NCI-H524 (cell line): ENCODE measurements around the gene SPHKAP.
A peak's percentile ranks its signal among the peaks of the same experiment; 100 is the strongest.
"Not testable (repeated sequence)": the region's sequence is repeated elsewhere in the genome, so short reads cannot be mapped to it uniquely, and the experiment has no call there.

Experiments used
- DNase-seq, 2 experiments: peaks; one replicate each; lab custom pipeline; 2025; lab: John Stamatoyannopoulos, UW

SPHKAP gene

DNA sequence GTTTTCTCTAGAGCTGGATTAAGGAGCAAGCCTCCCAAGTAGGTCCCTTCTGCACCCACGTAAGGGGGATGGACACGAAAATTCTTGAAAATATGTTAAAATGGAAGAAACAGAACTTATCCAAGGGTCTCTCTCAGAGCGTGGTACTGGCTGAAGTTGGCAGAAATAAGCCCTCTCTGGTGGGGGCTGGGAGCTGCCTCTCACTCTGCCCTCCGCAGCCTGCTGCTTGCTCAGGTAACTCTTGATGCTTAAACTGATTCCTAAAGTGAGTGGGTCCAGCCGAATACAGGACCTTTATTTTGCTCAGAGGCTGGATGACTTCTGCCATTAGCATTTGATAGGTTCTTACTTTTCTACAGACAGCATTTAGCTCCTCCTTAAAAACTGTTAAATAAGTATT is 78.1 kb downstream of the SPHKAP start:
- no peak for DNase-seq

DNA sequence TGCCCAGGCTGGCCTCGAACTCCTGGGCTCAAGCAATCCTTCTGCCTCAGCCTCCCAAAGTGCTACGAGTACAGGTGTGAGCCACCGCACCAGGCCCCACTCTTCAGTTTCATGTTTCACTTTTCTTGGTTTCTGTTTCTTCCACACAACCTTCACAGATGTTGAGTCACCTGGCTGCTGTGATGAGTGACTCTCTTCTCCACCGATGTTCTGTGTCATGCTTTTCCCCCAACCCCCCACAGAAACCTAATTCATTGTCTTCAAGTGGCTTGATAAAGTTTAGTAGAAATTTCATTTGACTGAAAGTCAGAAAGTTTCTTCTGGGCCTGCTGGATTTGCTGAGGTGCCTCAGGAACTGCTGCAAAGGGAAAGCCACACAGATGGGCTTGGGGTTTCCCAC is 78.5 kb downstream of the SPHKAP start:
- DNase-seq: no peak

DNA sequence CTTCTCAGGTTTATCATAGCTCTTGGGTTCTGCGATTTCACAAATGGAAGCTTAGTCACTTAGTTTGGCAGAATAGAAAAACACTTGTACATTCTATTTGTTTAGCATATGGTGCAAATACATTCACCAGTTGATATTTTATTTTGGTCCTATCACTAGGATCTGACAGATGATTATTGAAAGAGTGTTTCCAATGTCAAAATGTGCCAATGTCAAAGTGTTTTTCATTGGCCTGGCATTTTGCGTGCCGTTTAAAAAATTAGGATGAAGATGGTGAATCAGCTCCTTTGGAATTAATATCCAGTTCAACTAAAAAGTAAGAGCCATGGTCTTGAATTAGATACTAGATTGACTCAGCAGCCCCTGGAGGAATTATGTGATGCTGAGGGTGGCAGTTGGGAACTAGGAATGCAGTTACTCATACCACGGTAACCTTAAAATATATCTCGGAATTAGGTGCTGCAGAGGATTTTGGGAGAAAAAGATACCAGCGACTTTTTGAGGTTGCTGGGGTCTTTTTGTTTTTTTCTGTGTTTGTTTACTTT is 87.0 kb downstream of the SPHKAP start:
- no peak for DNase-seq

DNA sequence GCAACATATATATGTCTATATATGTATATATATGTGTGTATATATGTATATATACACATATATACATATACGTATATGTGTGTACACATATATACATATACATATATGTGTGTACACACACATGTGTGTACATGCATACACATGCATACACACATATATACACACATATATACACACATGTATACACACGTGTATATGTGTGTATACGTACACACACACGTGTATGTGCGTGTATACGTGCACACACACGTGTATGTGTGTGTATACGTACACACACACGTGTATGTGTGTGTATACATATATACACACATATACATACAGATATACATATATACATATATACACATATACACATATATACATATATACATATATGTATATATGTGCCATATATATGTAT is 89.4 kb downstream of the SPHKAP start:
- DNase-seq: no peak

DNA sequence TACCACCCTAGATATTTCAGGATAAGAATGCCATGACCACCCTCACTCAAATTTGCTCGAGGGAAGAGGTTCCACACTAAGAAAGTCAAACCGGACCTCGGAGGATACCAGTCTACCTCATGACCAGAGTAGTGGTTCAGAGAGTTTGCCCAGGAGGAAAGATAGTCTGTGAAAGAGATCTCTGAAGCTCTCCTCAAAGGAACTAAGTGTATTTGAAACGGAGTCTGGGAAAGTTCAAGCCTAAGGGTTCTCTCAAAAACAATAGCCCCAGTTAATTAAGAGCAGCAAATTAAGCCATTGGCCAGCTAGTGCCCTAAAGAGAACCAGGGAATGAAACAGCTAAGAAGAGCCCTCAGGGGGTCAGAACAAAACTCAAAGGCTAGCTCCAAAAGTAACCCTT is 94.9 kb downstream of the SPHKAP start:
- DNase-seq: no peak

DNA sequence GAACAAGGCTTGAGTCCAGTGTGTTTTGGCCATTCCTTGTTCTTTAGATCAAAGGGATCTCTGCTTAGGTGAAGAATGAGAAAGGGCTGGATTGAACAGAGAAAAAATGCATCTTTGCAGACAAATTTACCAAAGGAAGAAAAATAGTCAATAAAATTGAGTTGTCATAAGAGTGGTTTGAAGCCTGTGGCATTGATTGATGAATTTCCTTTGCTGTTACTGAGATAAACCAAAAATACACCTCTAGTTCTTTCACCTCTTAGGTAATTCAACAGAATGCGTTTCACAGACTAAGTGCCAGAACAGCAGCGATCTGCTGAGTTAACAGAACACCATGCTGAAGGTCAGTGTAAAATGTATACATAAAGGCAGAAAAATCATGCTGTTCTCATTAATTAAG is 96.8 kb downstream of the SPHKAP start:
- DNase-seq: no peak

DNA sequence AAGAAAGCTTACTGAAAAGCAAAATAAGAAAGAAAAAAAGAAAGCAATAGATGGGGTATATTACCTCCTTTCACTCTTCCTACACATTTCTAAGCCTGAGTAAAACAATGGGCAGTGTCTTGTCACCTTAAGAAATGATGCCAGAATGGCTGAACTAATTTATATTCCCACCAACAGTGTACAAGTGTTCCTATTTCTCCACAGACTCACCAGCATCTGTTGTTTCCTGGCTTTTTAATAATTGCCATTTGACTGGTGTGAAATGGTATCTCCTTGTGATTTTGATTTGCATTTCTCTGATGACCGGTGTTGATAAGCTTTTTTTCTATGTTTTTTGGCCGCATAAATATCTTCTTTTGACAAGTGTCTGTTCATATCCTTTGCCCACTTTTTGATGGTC is 98.4 kb downstream of the SPHKAP start:
- no peak for DNase-seq

DNA sequence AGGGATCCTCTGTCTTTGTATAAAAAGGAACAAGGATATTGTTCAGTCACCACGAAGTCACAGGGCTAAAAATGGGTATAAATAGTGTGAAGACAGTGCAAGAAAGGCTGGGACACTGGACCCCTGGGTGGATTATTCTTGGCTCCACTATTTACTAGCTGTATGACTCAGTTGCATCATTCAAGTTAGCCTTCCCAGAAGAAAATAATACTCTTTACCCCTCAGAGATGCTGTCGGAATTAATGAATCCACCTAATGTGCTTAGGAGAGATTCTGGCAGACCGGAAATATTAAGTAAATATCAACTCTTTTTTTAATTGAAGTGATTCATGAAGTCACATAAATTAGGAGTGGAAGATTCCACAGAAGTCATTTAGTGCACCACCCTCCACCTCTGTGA is 98.9 kb downstream of the SPHKAP start:
- no peak for DNase-seq

DNA sequence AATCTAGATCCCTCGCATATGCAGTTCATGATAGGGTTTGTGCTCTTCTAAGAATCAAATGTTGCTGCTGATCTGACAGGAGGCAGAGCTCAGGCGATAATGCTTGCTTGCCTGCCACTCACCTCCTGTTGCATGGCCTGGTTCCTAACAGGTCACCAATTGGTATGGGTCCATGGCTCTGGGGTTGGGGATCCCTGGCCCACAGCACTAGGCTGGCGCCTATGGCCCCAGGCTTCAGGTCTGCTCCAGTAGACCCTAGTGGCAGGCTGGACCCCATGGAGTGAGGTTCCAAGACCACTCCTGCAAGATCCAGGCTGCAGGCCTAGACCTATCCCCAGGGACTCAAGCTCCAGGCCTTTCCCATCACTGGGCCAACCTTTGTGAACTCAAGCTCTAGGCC is 102.3 kb downstream of the SPHKAP start:
- no peak for DNase-seq

DNA sequence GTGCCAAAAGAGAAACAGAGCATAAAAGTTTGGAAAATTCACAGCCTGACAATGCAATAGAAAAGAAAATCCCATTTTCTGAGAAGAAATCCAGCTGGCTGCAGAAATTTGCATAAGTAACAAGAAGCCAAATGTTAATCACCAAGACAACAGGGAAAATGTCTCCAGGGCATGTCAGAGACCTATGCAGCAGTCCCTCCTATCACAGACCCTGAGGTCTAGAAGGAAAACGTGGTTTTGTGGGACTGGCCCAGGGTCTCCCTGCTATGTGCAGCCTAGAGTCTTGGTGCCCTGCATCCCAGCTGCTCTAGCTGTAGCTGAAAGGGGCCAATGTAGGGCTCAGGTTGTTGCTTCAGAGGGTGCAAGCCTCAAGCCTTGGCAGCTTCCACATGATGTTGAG is 104.8 kb downstream of the SPHKAP start:
- not testable (repeated sequence) for DNase-seq

DNA sequence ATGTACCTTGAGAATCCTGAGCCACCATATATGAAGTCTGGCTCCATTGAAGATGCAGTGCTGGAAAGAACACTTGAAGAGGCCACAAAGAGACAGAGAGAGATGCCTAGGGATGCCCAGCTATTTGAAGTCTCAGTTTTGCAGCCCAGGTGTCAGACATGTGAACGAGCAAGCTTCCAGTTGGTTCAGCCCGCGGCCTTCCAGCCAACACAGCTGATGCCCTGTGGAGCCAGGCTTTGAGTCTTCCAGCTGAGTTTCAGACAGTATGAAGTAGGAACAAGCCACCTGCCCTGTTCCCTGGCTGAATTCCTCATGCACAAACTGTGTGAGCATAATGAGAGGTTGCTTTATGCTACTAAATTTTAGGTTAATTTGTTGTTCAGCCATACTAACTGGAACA is 108.8 kb downstream of the SPHKAP start:
- DNase-seq: no peak

DNA sequence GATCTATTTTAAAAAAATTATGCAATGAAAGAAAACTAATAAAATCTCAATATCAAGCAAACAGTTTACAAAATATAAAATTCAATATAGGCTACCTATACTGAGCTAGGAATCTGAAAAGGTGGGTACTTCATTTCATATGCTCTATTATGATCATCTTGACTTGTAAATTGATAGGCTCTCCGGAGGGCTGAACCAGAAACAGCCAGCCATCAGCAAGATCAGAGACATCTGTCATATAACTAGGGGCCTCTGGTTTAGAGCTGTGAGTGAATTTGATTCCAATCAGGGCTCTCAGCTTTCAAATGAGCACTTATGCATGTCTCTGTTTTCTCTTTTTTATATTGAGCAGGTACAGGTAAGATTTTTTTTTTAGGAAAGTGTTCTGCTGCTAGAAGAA is 114.2 kb downstream of the SPHKAP start:
- peak; percentile 46 to 82 for DNase-seq

DNA sequence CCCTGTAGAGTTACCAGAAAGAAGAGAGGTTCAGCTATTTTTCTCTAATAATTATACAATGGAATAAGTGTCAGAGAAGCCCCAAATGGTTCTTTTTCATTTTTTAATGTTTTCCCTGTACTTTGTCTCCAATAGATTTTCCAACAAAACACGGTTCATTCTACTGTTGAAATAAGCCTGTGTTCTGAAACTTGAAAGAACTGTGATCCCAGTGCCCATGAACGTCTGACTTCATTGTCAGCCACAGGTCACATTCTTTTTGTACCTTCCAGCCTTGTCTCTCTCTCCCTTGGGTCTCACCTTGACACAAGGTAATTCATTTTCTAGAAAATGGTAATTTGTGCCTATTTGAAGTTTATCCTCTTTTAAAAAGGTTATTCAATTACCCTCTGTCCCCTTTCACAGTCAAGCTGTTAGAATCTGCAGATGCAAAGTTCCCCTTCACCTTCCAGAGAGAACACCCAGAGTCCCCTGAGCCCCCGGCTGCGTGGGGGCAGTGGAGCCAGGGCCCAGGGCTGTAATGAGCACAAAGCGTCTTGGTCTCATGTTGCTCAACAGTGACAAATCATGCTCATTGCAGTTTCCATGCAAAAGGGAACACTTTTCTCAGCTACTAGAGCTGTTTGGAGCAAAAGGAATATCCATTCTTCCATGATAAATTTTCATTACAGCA is 115.2 kb downstream of the SPHKAP start:
- no peak for DNase-seq

DNA sequence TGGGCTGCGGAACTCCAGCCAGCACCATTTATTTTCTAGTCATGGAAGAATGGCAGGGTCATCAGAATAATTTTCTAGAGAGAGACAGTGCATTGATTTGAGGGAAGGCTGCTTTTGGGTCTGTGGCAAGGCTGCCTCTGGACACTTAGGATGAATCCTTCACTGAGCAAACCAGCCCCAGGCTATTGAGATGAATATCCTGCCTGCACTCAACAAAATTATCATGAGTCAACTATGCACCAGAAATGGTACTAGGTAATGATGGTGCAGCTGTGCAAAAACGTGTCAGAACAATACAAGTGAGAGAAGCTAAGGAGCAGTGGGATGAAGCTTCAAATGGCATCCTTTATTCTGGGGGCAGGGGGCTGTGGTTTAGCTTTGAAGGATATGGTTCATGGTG is 115.8 kb downstream of the SPHKAP start:
- no peak for DNase-seq

DNA sequence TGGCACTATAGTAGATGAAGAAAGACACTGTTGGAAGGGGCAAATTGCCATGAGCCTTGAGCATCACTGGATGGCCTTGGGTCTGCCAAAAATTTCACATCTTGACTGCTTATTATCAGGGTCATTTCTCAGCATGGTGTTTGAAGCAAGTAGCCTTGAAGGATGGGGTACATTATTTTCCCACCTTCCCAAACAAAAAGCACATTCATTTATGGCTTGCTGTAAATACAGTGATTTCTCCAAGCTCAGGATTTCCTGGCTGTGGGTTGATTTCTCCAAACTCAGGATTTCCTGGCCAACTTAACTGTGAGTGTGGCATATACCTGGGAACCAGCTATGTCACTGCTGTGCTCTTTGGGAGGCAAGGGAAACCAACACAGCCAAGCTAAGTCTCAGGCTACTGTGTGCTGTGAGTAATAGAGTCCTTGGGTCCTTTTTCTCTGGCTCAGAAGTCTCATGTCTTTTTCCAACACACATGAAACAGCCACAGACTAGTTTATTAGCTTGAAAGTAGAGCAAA is 116.6 kb downstream of the SPHKAP start:
- DNase-seq: no peak

DNA sequence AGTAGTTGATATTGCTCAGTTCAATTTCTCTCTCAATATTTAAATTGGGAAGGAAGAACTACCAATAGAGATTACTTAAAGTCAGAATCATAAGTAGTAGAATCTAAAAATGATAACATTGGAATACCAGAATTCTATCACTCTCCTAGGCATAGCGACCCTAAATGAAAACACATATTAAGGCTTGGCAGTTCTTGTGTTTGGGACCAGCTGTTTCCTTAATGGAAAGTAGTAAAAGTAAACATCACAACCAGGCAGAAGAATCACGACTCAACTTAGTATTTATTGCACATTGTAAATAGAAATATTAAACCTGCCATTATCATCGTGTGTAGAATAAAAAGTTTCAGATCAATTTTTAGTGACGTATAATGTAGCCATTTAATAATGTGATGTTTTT is 117.5 kb downstream of the SPHKAP start:
- no peak for DNase-seq

DNA sequence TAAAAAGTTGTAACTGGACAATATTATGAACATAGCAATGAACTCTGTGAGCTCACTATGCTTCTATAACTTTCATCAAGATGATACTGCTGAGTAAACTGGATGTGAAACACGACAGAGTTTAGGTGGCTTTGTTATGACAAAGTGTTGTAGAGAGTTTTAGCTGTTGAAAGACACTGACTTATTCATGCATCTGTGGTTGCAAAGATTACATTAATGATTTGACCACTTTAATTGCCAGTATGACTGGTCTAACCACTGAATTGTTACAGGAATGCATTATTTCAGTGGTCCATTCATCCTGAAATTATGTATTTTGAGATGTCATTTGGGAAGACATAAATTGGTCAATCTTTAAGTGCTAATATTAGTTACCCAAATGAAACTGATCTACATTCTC is 117.9 kb downstream of the SPHKAP start:
- no peak for DNase-seq

DNA sequence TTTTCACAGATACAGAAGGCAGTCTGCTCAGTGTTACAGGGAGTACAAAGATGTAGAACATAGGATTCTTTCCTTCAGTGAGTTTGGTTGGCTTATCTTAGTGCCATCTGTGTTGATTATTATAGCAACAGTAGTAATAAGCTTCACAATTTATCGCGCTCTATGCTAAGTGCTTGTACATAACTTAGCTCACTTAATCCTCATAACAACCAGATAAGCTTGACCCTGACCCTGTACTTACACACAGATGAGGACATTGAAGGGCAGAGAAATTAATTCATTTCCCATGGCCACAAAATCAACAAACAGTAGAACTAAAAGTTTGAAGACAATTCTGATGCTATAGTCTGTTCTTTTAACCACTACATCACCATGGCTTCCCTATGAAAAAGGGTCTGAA is 121.8 kb downstream of the SPHKAP start:
- peak in 1 of 2 experiments; percentile 66 for DNase-seq

DNA sequence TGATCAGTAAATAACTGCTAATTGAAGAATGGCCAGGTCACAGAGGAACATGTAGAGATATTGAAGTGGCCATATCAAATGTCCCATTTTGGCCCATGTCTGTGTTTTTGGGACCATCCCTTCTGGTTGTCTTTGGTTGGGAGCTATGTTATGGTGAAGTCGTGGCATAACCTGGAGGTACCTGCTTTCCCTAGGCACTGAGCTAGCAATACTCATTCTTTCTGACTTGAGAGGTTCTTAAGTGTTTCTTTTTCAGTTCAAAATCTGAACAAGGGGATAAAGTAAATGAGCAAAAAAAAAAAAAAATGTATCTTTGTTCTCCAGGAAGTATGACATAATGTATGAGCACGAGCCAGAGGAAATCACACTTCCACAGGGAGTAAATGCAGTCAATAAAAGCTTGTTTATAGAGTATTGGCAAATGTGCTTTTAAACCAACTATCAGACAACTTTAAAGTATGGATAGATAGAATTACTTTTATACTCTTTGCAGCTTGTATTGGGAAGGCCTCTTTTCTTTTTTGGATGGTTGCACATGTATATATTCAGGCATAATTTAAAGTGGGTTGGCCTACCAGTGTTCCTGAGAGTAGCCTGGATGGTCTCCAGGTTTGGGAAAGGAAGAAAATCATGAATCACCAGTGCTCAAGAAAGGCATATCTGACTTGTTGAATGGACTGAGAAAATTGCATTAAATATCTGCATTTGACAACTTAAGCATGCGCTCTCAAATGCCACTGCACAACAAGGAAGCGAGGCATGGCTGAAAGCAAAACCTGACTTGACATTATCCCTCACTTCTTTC is 125.0 kb downstream of the SPHKAP start:
- no peak for DNase-seq

DNA sequence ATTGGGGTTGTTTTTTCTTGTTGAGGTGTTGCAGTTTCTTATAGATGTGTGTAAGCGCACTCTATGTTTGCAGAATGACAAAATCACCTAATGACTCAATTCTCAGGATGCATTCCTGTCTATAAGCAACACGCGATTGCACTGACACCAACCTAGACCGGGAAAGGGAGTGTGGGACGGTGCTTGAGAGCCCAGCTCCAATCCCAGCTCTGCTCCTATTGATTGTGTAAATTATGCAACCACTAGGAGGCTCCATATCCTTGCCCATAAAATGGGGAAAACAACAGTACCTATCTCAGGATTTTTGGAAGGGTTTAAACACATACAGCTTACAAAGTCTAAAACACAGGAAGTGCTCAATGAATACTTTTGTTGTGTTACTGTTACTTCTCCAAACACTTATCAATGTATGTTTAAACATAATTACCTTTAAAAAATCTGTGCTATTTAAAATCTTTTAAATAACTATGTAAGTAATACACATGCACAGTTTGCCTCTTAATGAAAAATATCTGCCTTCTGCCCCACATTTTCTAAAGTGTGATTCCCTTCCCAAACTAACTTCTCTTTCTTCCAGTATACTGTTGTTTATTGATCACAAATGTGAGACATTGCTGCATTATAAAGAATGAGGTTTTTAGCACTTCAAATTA is 132.5 kb downstream of the SPHKAP start:
- peak; percentile 34 to 76 for DNase-seq

DNA sequence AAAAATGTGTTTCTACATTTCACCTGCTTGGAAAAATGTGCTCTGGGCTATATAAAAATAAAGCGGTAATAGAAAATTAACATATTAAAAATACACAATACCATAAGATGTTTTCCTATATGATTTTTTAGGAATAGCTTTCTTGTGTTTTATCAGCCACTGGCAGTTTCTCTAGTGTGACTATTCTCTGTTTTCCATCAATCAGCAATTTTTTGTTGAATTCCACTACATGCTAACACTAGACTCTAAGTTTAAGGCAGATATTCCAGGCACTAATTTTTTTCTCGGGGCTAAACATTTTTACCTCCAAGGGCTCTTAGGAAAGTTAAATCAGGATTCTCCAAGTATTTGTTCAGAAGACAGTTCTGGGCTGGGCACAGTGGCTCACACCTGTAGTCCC is 140.5 kb downstream of the SPHKAP start:
- no peak for DNase-seq

DNA sequence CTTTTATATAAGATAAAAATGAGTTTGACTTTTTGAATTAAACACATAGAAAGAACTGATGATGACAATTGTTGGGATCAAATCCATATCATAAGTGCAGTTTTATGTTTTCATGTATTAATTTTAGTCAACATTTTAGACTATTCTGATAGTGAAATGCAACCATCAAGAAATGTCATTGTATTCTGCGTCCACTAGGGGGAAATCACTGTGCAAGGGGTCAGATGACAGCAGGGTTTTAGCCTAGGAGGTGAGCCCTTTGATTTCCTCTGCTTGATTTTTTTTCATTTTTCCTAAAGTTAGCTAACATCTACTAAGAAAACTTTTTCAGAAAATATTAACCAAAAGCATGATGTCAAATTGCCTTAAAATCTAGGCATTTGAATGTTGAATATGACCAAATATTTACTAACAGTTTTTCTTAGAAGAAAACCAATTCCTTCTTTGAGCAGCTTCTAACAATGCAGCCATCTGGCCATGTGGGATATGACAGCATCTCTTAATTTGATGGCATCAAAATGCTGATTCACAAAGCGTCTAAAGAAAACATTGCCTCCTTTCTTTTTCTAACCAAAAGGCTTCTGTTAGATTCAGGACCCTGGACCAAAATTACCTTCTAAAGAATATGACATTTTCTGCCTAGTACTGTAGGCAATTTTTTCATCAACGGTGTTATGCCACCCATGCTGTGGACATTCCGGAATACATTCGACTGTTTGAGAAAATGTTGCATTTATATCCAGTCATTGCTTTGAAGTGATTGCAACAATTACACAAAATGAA is 141.5 kb downstream of the SPHKAP start:
- peak; percentile 46 to 67 for DNase-seq
